HL-60/S4 (cell line): ENCODE measurements around the gene PDZD7.

Source experiments
- in situ Hi-C: fragments of 300-500 bp; cut with MboI; formaldehyde crosslinking; loops from 2 replicates; pipeline ENCODE4 v1.14.3; 2022; ENCODE audit warnings: low sequenced_read_pairs

The PDZD7 gene

DNA sequence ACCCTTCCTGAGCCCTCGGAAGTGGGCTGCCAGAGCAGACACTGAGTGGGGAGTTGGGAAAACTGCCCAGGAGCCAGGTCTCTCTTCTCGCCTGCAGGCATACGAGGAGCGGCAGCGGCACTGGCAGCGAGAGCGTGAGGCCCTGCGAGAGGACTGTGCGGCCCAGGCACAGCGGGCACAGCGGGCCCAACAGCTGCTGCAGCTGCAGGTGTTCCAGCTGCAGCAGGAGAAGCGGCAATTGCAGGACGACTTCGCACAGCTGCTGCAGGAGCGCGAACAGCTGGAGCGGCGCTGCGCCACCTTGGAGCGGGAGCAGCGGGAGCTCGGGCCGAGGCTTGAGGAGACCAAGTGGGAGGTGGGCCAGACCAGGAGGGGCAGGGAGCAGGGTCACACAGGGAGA, 25.6 kb downstream of the PDZD7 start:
- in situ Hi-C loops: no loop called here

- in situ Hi-C loops: no loop called here
Measured at GRCh38 chr10:101003639-101004206, 27.2 kb downstream of the PDZD7 start.

DNA sequence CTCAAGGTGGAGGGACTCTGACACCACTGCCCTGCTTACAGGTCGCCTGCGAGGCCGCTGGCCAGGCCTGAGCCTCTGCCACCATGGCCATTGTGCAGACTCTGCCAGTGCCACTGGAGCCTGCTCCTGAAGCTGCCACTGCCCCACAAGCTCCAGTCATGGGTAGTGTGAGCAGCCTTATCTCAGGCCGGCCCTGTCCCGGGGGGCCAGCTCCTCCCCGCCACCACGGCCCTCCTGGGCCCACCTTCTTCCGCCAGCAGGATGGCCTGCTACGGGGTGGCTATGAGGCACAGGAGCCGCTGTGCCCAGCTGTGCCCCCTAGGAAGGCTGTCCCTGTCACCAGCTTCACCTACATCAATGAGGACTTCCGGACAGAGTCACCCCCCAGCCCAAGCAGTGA, 28.5 kb downstream of the PDZD7 start:
- in situ Hi-C loops: no loop called here

- in situ Hi-C loops: no loop called here
Measured at GRCh38 chr10:101001659-101002035, 29.3 kb downstream of the PDZD7 start.

DNA sequence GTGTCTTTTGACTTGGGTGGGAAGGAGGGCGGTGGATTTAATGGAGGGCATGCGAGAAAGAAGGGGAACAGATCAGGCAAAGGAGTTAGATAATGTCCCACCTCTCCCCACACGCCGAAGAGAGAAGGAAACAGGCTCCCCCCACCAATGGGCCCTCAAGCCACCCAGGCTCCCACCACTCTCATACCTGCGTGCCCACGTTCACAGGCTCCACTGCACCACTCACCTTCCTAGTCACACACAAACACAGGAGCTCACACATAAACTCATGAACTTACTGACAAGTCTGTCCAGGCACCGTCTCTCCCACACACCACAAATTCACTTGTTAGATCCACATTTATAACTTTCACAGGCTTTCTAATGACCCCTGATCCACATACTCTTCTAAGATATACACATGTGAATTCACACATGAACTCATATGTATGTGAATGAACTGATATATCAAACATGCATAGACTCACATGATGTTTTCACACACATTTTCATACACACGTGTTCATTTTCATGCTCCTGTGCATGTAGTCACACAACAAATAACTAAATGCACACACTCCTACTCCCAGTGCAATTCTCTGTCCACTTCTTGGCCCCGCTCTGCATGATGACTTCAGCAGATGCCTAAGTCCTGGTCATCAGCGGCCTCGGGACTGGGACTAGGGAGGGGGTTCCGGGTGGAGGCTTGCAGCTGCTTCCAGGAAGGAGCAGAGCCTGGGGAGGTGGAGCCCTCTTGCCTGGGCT, 29.8 kb downstream of the PDZD7 start:
- in situ Hi-C loops: no loop called here

GRCh38 chr10:101000127-101000914, 30.6 kb downstream of the PDZD7 start:
- in situ Hi-C loops: no loop called here

GRCh38 chr10:100999742-101000126, 31.2 kb downstream of the PDZD7 start, which contains the start of gene LZTS2:
Gene LZTS2, plus strand, starts transcription at chr10:100999808. Its CDS starts 2,731 bp downstream, at chr10:101002539.
- in situ Hi-C loops: no loop called here

GRCh38 chr10:100998991-100999741, 31.8 kb downstream of the PDZD7 start:
- in situ Hi-C loops: no loop called here

DNA sequence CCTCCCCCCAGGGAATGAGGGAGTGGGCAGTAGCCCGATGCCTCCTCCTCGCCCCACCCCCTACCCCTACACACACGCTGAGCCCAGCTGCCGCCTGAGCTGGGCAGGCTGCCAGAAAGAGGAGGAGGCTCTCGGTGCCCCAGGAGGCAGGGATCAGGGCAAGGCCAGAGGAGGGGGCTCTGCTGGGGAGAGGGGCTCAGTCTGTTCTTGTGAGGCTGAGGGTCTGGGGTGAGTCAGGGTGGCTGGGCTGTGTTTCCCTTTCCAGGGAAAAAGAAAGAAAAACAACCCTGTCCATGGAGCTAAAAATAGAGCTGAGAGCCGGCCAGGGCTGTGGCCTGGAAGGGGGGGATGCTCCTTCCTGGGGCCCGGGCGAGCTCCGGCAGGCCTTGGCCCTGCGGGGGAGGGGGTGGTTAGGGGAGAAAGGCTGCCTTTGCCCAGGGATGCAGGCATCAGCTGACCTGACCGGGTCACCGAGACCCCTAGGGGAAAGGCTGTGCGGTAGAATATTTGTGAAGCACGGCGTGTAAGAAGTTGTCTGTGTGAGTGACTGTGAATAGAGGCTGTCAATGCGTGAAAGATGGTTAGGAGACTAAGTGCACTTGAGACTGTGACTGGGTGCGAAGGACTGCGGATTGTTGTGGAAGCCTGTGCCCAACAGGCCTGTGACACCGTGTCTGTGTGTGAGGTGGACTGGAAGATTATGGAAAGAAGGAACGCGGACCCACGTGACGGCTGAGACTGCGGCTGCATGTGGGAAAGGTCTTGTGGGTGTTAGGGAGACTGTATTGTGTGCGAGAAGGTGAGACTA, 32.5 kb downstream of the PDZD7 start:
- in situ Hi-C loops: no loop called here

DNA sequence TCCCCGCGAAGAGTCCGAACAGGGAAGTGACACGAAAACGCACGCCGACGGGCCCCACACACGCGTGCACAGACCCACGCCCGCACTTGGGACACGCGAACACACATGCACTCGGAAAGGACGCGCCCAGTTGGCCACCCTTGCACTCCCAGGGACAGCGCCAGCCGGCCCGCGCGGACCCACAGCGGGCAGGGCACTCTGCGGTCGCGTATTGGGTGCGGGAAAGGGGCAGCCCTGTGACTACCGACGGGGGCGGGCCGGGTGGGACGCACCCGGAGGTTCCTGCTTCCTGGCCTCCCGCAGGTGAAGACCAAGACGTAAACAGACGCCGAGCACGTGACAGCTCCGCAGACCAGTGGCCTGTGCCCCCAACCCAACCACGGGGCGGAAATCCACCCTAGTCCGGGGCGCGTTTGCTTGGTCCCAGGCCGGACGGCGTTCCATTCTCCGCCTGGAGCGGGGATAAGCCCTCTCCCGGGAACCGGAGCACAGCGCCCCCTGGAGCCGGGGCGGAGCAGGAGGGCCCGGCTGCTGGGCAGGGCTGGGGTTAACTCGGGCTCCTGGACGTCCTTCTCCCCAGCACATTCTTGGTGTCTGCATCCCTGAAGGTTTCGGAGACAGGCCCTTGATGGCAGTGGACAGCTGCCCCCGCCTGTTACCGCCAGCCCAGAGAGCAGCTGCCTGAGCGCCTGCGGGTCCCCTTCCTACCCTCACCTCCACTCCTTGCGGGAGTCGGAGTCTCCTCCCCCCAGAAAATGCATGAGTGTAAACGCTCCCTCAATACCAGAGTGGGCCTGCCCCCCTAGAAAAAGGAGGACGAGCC, 33.4 kb downstream of the PDZD7 start:
- in situ Hi-C loops: no loop called here

DNA sequence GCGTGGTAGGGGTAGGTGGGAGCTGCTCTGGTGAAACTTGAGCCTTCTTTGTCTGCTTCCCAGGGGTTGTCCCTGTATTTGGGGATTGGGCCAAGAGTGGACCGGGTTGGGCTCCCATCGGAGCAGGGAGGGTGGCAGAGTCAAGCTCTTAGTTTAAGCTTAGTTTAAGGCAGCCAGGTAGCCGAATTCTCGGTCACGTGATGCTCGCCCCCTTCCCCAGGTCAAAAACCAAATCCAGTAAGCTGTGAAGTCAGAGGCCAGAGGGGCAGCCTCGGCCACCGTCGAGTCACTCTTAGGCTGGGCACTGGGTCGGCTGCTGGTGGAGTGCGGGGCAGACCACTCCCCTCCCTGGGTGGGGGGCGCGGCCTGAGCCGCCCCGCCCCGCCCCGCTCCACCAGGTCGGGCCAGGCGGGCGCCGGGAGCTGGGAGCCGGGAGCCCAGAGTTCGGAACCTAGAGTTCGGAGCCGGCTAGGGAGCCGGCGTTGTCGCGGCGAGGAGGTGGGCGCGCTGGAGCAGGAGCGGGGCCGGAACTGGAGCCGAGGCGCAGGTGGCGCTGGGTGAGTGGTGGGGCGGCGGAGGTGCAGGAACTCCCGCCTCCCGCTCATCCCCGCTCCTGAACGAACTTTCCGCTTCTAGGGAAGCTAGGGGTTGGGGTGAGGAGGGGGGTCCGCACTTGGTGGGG, 34.1 kb downstream of the PDZD7 start:
- in situ Hi-C loops: no loop called here

DNA sequence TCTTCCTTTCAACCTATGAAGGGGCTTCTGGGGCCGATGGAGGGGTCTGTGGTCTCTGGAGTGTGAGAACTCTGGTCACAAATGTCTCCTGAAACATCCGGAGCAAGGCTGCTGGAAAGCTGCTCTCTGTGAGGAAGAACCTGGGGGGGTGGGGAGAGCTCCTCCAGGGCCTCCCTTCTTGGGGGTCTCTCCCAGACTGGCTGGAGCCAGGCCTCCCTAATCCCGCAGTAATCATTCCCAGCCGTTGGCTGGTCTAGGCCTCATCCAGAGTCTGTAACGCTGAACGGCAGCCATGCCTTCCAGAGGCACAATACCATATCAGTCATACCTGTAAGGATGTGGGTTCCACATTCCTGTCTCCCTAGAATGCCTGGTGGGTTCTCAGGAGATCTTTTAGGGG, 35.7 kb downstream of the PDZD7 start:
- in situ Hi-C loops: no loop called here

DNA sequence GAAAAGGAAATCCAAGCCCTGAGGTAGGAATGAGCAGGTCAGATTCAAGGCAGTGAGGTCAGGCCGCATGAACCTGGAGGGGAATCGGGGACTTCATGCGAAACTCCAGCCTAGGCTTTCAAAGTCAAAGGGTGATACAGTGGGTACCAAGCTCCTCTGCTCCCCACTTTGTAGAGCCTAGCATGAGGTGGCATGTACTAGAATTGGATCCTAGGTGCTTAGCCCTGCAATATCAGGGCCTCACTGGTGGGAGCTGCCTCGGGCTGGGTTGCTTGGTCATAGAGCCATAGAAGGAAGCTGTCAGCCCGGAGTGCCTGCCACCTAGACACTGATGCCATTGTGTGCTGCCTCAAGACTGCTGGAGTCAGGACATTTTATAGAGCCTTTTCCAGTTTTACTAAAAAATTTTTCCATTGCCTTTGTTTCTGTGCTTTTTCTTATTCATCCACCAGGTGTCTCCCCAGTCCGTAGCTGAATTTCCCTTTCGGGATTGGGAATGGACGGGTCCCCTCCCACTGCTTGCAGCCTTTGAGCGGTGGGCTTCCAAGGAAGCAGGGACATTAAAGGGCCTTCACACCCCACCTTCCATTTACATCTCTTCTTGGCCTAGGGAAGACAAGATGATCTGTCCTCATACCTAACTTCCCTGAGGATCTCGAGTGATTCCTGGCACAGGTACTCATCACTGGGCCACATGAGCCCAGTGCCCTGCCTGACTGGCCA, 36.8 kb downstream of the PDZD7 start:
- in situ Hi-C loops: no loop called here

GRCh38 chr10:100989088-100989487, 41.8 kb downstream of the PDZD7 start:
- in situ Hi-C loops: no loop called here

DNA sequence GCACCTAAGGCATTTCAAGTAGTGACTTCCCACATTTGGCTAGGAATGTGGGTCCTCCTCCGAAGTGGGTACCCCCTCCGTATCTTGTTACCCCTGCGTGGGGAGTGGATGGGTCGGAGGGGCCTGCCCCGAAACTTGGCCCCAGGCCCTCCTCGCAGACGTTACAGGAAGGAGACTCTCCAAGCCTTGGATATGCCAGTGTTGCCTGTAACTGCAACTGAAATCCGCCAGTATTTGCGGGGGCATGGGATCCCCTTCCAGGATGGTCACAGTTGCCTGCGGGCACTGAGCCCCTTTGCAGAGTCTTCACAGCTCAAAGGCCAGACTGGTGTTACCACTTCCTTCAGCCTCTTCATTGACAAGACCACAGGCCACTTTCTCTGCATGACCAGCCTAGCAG, 42.8 kb downstream of the PDZD7 start:
- in situ Hi-C loops: no loop called here

DNA sequence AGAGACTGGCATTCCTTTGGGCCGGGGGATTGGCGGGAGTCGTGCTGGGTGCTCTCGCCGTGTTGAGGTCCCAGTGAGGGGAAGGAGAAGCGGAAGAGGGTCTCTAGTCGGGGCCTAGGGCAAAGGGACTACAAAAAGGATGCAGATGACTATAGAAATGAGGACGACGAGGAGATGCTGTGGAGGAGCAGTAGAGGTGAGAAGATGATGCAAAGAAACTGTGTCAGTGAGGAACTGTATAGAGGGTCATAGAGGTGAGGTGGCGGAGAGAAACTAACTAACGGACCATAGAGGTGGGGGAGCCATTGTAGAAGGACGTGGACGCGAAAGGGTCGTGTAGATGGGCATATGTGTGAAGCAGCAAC, 43.3 kb downstream of the PDZD7 start:
- in situ Hi-C loops: no loop called here

DNA sequence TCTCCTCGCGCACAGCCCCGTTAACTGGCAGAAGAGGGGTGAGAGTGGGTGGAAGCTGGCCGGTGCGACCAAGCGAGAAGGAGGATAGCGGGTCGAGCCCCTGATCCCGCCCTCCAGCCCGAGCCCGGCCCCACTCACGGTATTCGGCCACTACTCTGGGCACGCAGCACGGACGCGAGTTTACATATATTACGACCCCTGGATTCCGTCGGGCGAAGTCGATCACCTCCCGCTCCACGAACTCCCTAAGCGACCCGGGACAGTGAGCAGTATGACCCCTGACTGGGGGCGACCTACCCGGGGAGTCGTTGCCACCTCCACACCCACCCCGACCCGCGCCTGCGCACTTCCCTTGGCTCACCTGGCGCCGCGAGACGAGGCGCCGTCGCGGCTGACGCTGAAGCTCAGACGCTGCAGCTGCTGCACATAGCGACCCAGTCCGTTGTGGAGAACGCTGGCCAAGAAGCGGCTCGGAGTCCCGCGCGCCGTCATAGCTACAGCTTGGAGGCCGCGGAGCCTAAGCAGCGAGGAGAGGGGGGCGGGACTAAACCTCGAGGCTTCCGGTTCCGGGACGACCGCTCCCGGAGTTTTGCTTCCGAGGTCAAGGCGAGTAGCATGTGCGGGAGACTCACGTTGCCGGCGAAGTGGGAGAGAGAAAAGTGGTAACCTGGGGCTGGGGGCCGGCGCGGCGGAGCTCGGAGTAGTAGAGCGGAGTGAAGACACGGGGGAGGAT, 43.8 kb downstream of the PDZD7 start, which contains the start of the genes MRPL43 and TWNK:
Gene MRPL43 (minus strand): TSS at position 546 of the 733 bp plus-strand sequence. CDS start 54 bp downstream, at position 492.
Gene TWNK (plus strand): TSS at position 592 of the 733 bp plus-strand sequence. CDS start 668 bp downstream, outside the sequence.
- in situ Hi-C loops: no loop called here

DNA sequence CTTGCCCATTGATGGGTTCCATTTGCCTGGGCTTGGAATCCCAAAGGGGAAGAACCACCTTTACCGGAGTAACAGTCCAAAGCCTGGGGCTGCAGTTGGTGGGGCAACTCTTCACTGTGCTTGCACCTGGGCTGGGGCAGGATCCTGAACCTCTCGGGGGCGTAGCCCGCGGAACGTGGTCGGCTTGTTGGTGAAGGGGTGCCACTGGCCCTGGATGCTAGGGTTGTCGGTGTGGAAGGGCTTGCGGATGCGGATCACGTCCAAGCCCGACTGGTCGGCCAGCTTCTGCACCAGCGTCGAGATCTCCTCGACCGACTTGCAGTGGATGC, 44.3 kb downstream of the PDZD7 start:
- in situ Hi-C loops: no loop called here
